GM19452 (cell line): Measurements from ENCODE around the gene ZFPM1.
"Not testable (repeated sequence)": the region's sequence is repeated elsewhere in the genome, so short reads cannot be mapped to it uniquely, and the experiment has no call there.

Experiments used
- ATAC-seq: cut with Tn5 transposase; IDR thresholded peaks from one replicate; pipeline ENCODE4 v1.9.1; 2021; ENCODE audit not compliant: unreplicated experiment

ZFPM1 gene

GRCh38 chr16:88464447-88465318 lies 11.6 kb downstream of the ZFPM1 start:
- ATAC-seq, result no peak

GRCh38 chr16:88465387-88465983 lies 12.4 kb downstream of the ZFPM1 start:
- ATAC-seq, result no peak

GRCh38 chr16:88466175-88466862 lies 13.2 kb downstream of the ZFPM1 start:
- no peak for ATAC-seq

- ATAC-seq, result no peak
These were observed 13.9 kb downstream of the ZFPM1 start for GRCh38 chr16:88466949-88467348.

GRCh38 chr16:88467541-88467944 lies 14.5 kb downstream of the ZFPM1 start:
- no peak for ATAC-seq

GRCh38 chr16:88468275-88469129 lies 15.4 kb downstream of the ZFPM1 start:
- no peak for ATAC-seq

- no peak for ATAC-seq
These were observed 16.7 kb downstream of the ZFPM1 start for GRCh38 chr16:88469615-88470395.

- ATAC-seq, result not testable (repeated sequence)
These were observed 17.3 kb downstream of the ZFPM1 start for GRCh38 chr16:88470396-88470680.

GRCh38 chr16:88470696-88471095 lies 17.6 kb downstream of the ZFPM1 start:
- ATAC-seq, result not testable (repeated sequence)

GRCh38 chr16:88471115-88471514 lies 18.0 kb downstream of the ZFPM1 start:
- ATAC-seq, result no peak

- no peak for ATAC-seq
These were observed 18.5 kb downstream of the ZFPM1 start for GRCh38 chr16:88471575-88471974.

- ATAC-seq, result no peak
These were observed 19.0 kb downstream of the ZFPM1 start for GRCh38 chr16:88472069-88472468.

GRCh38 chr16:88472637-88473205 lies 19.6 kb downstream of the ZFPM1 start:
- no peak for ATAC-seq

- no peak for ATAC-seq
These were observed 20.8 kb downstream of the ZFPM1 start for GRCh38 chr16:88473666-88474534.

- ATAC-seq, result no peak
These were observed 22.0 kb downstream of the ZFPM1 start for GRCh38 chr16:88475037-88475436.

GRCh38 chr16:88476203-88476602 lies 23.1 kb downstream of the ZFPM1 start:
- no peak for ATAC-seq

- no peak for ATAC-seq
These were observed 23.8 kb downstream of the ZFPM1 start for GRCh38 chr16:88476817-88477397.

- ATAC-seq, result no peak
These were observed 24.8 kb downstream of the ZFPM1 start for GRCh38 chr16:88477631-88478519.
